Pancreas (tissue), 10 donors: Measurements from ENCODE around the gene UBL4A. TPM values are rescaled to one million over a fixed set of nuclear protein-coding genes. Genes with fewer than 3 reads are reported as not detected.

Source experiments
- ATAC-seq, 4 donors: fragments of 200-7000 bp; cut with Tn5 transposase; one replicate each; pipeline versions ENCODE4 v1.8.0 to v1.9.1; 2020; ENCODE audit warnings: mild to moderate bottlenecking in 4 of 4, moderate library complexity in 4 of 4
- DNase-seq, 6 donors: peaks; one replicate each; pipeline ENCODE4 v3.0.0-alpha.2; 2020
- FAIRE-seq: peaks from 2 replicates; lab custom pipeline; 2012; peaks lifted over from hg19 to GRCh38; lab: Jason Lieb, UNC
- H3K27ac ChIP-seq, 4 donors: fragments of 200-600 bp; sonication (generic); 1 replicate in 3 of 4; 2 replicates in 1 of 4; pipeline versions ENCODE4 v1.5.0 to v1.8.0; 2020
- H3K27me3 ChIP-seq, 4 donors: fragments of 200-600 bp; one replicate each; pipeline ENCODE4 v1.8.0; 2021
- H3K36me3 ChIP-seq, 3 donors: fragments of 200-600 bp; sonication (generic) in 1 of 3; one replicate each; pipeline versions ENCODE4 v1.5.0 to v1.8.0; 2020 to 2021
- H3K4me1 ChIP-seq, 3 donors: fragments of 200-600 bp; one replicate each; pipeline ENCODE4 v1.8.0; 2021
- H3K4me3 ChIP-seq, 4 donors: fragments of 200-600 bp; sonication (generic) in 2 of 4; one replicate each; pipeline versions ENCODE4 v1.5.0 to v1.8.0; 2020 to 2021
- H3K9me3 ChIP-seq, 4 donors: fragments of 200-600 bp; one replicate each; pipeline ENCODE4 v1.8.0; 2021
- CTCF ChIP-seq, 4 donors: fragments of 200-600 bp; sonication (generic) in 3 of 4; IDR thresholded peaks; one replicate each; pipeline versions ENCODE4 v1.5.0 to v1.8.0; 2021; ENCODE audit warnings: antibody characterized with exemption in 4 of 4
- WGBS, 2 donors: extraction: QIAGEN DNeasy Blood & Tissue Kit; methylation state at CpG; one replicate each; pipeline ENCODE4 v1.1.7; 2013; 5-methylcytosine and 5-hydroxymethylcytosine counted together
- intact Hi-C, 3 donors: fragments of 100-400 bp; cut with DNase I; formaldehyde crosslinking; loops; one replicate each; pipeline versions ENCODE4 v1.11.1 to v1.14.2; 2022
- polyA plus RNA-seq, 2 donors: library from polyadenylated mRNA; stranded (reverse); fragments of 200-250 nt; gene quantifications; one replicate each; pipeline ENCODE4 v1.2.3, GENCODE V29; 2013
- total RNA-seq, 6 donors: library from RNA; stranded (reverse); fragmentation: NEBNext Ultra II Directional in 4 of 6; extraction: Animal tissue kit (Norgen Biotek cat#: 25700) in 4 of 6; gene quantifications; one replicate each; pipeline versions ENCODE4 v1.2.1 to v1.2.4, GENCODE V29; 2021 to 2023
- donor health status: healthy with polysubstance abuse.
- donor health status: DM: no; HTN: no; CAD: no; lungs with moderate emphysema.
- donor health status: DM: no; HTN: no; CAD: no.
- donor health status: control.
- donor health status: control.
- donor health status: Bipolar disorder and iron deficiency.
- donor health status: DM: yes; HTN: yes; CAD: no.
- donor health status: DM: no; HTN: no; CAD: no.
- donor health status: DM: no; HTN: no; CAD: no.
- donor health status: DM: yes; HTN: yes; CAD: no.

UBL4A gene
- total and polyA plus RNA-seq, 8 donors: 13.6 to 32.2 (median 20.9) TPM

- no peak for ATAC-seq
- no peaks in the 10 kb centered on the region for H3K4me1 ChIP-seq
- H3K36me3 ChIP-seq: no peaks in the 10 kb centered on the region
- TF ChIP-seq CTCF (IDR thresholded peaks at IDR 0.05): no peak
- FAIRE-seq: no peak
- H3K27me3 ChIP-seq: no peaks in the 10 kb centered on the region
- H3K4me3 ChIP-seq: no peak overlapping the region
- no peaks in the 10 kb centered on the region for H3K9me3 ChIP-seq
- no peak overlapping the region for H3K27ac ChIP-seq
- intact Hi-C loops: no loop called here
- WGBS, 2 donors: 75 to 88% methylated on average over 5 of the region's 5 CpGs
- DNase-seq: no peak
These were observed 5.2 kb downstream of the UBL4A start for GRCh38 chrX:154481195-154481594.

DNA sequence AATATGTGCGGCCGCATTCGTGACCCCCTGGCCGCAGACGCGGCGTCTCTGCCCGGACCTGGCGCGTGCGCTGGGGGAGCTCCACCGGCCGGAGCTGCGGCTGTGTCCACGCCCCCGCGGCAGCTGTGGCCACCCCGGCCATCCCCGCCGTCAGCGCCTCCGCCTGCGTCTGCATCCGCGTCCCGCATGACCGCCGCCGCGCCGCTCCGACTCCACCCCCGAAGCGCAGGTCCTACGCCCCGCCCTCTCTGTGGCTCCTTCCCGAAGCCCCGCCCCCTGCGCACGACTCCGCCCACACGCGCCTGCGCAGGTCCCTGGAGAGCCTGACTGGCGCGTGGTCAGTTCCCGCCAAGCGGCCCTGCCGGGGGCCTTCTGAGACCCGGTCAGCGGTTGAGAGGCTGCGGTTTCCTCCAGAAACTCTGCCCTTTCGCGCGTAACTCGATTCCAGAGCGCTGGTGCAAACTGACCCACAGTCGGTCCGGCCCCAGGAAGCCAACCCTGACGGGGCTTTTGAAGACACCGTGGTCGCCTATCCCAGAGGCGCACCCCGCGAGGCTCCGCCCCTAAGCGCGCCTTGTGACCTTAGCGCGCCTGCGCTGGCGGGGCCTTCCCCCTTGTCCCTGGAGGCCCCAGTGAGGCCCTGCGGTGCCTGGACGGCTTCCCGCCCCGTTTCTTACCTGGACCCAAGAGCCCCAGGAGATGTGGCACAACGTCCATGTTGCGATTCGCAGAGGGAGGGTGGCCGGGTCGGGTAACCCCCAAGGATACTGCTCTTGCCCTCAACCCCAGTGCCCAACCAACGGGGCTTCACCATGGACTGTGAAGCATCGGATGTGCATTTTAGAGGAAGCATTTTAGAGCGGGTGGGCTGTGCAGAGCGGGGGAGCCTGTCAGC is 7.4 kb downstream of the UBL4A start, which contains the start of gene LAGE3:
TSS of gene LAGE3 (minus strand) at position 554 of the 895 bp plus-strand sequence. CDS start at position 188, 366 bp downstream.
- intact Hi-C loops: no loop called here
- Histone ChIP-seq H3K9me3 (no peaks in the 10 kb centered on the region), H3K27ac (peak within 1 kb of the TSS; percentile 42 to 71 (median 62)), H3K4me1 (no peaks in the 10 kb centered on the region), H3K4me3 (peak within 1 kb of the TSS in 3 of 4 donors; percentile 15 to 41 (median 38)), H3K36me3 (no peaks in the 10 kb centered on the region), H3K27me3 (peaks cover 0 to 8% (median 0%) of the 10 kb centered on the region in 4 donors)
- 4 to 32% methylated on average over 76 to 85 of the region's 85 CpGs for WGBS, 2 donors
- peak; percentile 93 to 98 (median 95) for ATAC-seq
- FAIRE-seq: no peak
- no peak for TF ChIP-seq CTCF (IDR thresholded peaks at IDR 0.05)
- DNase-seq: peak; percentile 89 to 98 (median 96)

- TF ChIP-seq CTCF (IDR thresholded peaks at IDR 0.05): no peak
- ATAC-seq (no peak), FAIRE-seq (no peak), DNase-seq (peak in 1 of 6 donors; percentile 67)
- peak overlapping the region in 3 of 4 donors; percentile 15 to 41 (median 38) for H3K4me3 ChIP-seq
- peak overlapping the region in 1 of 4 donors; percentile 58 for H3K27ac ChIP-seq
- no peaks in the 10 kb centered on the region for H3K36me3 ChIP-seq
- H3K9me3 ChIP-seq: no peaks in the 10 kb centered on the region
- intact Hi-C loops: no loop called here
- 57 to 72% methylated on average over 19 to 24 of the region's 24 CpGs for WGBS, 2 donors
- H3K27me3 ChIP-seq: peaks cover 0 to 8% (median 0%) of the 10 kb centered on the region in 4 donors
- H3K4me1 ChIP-seq: no peaks in the 10 kb centered on the region
These were observed 8.4 kb downstream of the UBL4A start for GRCh38 chrX:154477891-154478477.

- ATAC-seq (no peak), FAIRE-seq (no peak), DNase-seq (peak in 1 of 6 donors; percentile 37)
- 86 to 89% methylated on average over 8 of the region's 8 CpGs for WGBS, 2 donors
- Histone ChIP-seq H3K9me3 (no peaks in the 10 kb centered on the region), H3K27me3 (peaks cover 0 to 8% (median 0%) of the 10 kb centered on the region in 4 donors), H3K4me1 (no peaks in the 10 kb centered on the region), H3K36me3 (no peaks in the 10 kb centered on the region), H3K27ac (no peak overlapping the region), H3K4me3 (no peak overlapping the region)
- intact Hi-C loops: no loop called here
- no peak for TF ChIP-seq CTCF (IDR thresholded peaks at IDR 0.05)
These were observed 9.6 kb downstream of the UBL4A start for GRCh38 chrX:154476821-154477220.
